Osteoblast (primary cell): Measurements from ENCODE around the gene F2RL1. TPM values are rescaled to one million over a fixed set of nuclear protein-coding genes. Genes with fewer than 3 reads are reported as not detected.
"Not testable (repeated sequence)": the region's sequence is repeated elsewhere in the genome, so short reads cannot be mapped to it uniquely, and the experiment has no call there.

Experiments
- DNase-seq: peaks from one replicate; pipeline ENCODE4 v3.0.0; 2011; ENCODE audit warnings: low spot score, mixed read lengths; ENCODE audit not compliant: insufficient read length; ENCODE audit errors: missing footprints
- H2AFZ ChIP-seq: 2 replicates; pipeline ENCODE4 v1.6.0; 2011; ENCODE audit warnings: mild to moderate bottlenecking, low read length
- H3K27ac ChIP-seq: 2 replicates; pipeline ENCODE4 v1.5.1; 2011; ENCODE audit warnings: mild to moderate bottlenecking, low read depth, low read length, moderate library complexity
- H3K27me3 ChIP-seq: 2 replicates; pipeline ENCODE4 v1.6.0; 2012; ENCODE audit warnings: mild to moderate bottlenecking, control low read depth, inconsistent platforms, low read length, moderate library complexity; ENCODE audit not compliant: insufficient read depth
- H3K36me3 ChIP-seq: 2 replicates; pipeline ENCODE4 v1.5.1; 2011; ENCODE audit warnings: mild to moderate bottlenecking, low read length, control low read depth, moderate library complexity; ENCODE audit not compliant: insufficient read depth
- H3K4me1 ChIP-seq: 2 replicates; pipeline ENCODE4 v1.5.1; 2011; ENCODE audit warnings: mild to moderate bottlenecking, low read length, control low read depth, moderate library complexity; ENCODE audit not compliant: insufficient read depth
- H3K4me2 ChIP-seq: 2 replicates; pipeline ENCODE4 v1.6.0; 2011; ENCODE audit warnings: mild to moderate bottlenecking, low read length; ENCODE audit not compliant: insufficient read depth
- H3K4me3 ChIP-seq: fragments of 200-600 bp; sonication (generic); 3 replicates; pipeline ENCODE4 v1.5.1; 2012; ENCODE audit warnings: mild to moderate bottlenecking, low read length, inconsistent platforms; ENCODE audit not compliant: insufficient read depth
- H3K79me2 ChIP-seq: 2 replicates; pipeline ENCODE4 v1.6.0; 2012; ENCODE audit warnings: mild to moderate bottlenecking, low read length, control low read depth, inconsistent platforms; ENCODE audit not compliant: insufficient read depth
- H3K9me3 ChIP-seq: 2 replicates; pipeline ENCODE4 v1.5.1; 2011; ENCODE audit warnings: low read depth, low read length, control low read depth
- H4K20me1 ChIP-seq: 2 replicates; pipeline ENCODE4 v1.6.0; 2012; ENCODE audit warnings: mild to moderate bottlenecking, low read length, control low read depth; ENCODE audit not compliant: insufficient read depth
- total RNA-seq: library from RNA; depleted of rRNA; stranded (reverse); fragments of >200 nt; gene quantifications from 2 replicates; pipeline ENCODE4 v1.2.3, GENCODE V29; 2012
- TF ChIP-seq, protein P1 (sequence below): IDR thresholded peaks from 2 replicates; pipeline ENCODE4 v1.5.1; 2011; ENCODE audit warnings: mild to moderate bottlenecking, low read depth, low read length, moderate library complexity; ENCODE audit errors: extremely low read depth

The F2RL1 gene, protein sequence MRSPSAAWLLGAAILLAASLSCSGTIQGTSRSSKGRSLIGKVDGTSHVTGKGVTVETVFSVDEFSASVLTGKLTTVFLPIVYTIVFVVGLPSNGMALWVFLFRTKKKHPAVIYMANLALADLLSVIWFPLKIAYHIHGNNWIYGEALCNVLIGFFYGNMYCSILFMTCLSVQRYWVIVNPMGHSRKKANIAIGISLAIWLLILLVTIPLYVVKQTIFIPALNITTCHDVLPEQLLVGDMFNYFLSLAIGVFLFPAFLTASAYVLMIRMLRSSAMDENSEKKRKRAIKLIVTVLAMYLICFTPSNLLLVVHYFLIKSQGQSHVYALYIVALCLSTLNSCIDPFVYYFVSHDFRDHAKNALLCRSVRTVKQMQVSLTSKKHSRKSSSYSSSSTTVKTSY
- total RNA-seq = 1.8 and 5.3 TPM in 2 replicates

- Histone ChIP-seq H3K36me3 (no peaks in the 10 kb centered on the region), H2AFZ (peak within 1 kb of the TSS; percentile 33), H4K20me1 (no peaks in the 10 kb centered on the region), H3K79me2 (no peaks in the 10 kb centered on the region), H3K4me3 (peak within 1 kb of the TSS; percentile 79), H3K4me2 (peak within 1 kb of the TSS; percentile 86), H3K9me3 (no peaks in the 10 kb centered on the region), H3K4me1 (peaks cover 22% of the 10 kb centered on the region), H3K27ac (peak within 1 kb of the TSS; percentile 36), H3K27me3 (peaks cover 4% of the 10 kb centered on the region)
- peak; percentile 91 for DNase-seq
- TF ChIP-seq, protein P1, sequence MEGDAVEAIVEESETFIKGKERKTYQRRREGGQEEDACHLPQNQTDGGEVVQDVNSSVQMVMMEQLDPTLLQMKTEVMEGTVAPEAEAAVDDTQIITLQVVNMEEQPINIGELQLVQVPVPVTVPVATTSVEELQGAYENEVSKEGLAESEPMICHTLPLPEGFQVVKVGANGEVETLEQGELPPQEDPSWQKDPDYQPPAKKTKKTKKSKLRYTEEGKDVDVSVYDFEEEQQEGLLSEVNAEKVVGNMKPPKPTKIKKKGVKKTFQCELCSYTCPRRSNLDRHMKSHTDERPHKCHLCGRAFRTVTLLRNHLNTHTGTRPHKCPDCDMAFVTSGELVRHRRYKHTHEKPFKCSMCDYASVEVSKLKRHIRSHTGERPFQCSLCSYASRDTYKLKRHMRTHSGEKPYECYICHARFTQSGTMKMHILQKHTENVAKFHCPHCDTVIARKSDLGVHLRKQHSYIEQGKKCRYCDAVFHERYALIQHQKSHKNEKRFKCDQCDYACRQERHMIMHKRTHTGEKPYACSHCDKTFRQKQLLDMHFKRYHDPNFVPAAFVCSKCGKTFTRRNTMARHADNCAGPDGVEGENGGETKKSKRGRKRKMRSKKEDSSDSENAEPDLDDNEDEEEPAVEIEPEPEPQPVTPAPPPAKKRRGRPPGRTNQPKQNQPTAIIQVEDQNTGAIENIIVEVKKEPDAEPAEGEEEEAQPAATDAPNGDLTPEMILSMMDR = no peak
Measured at GRCh38 chr5:76818844-76819831, at the start of gene F2RL1. TSS of gene F2RL1 (plus strand) at chr5:76819030. CDS start at chr5:76819183, 153 bp downstream.

DNA sequence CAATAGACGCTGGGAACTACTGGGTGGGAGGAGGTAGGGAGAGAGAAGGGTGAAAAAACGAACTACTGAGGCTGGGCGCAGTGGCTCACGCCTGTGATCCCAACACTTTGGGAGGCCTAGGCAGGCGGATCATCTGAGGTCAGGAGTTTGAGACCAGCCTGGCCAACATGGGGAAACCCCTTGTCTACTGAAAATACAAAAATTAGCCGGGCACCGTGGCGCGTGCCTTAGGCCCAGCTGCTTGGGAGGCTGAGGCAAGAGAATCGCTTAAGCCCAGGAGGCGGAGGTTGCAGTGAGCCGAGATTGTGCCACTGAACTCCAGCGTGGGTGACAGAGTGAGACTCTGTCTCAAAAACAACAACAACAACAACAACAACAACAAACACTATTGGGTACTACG lies 47.8 kb upstream of the F2RL1 start:
- not testable (repeated sequence) for H3K9me3 ChIP-seq, H3K27ac ChIP-seq, H3K79me2 ChIP-seq, H3K27me3 ChIP-seq, H3K36me3 ChIP-seq, H2AFZ ChIP-seq, H4K20me1 ChIP-seq, H3K4me2 ChIP-seq, H3K4me3 ChIP-seq, DNase-seq
- H3K4me1 ChIP-seq = peaks cover 13% of the 10 kb centered on the region

- no peaks in the 10 kb centered on the region for H3K36me3 ChIP-seq
- DNase-seq = no peak
- no peaks in the 10 kb centered on the region for H4K20me1 ChIP-seq
- H2AFZ ChIP-seq = peak overlapping the region; percentile 1
- peak overlapping the region; percentile 3 for H3K4me2 ChIP-seq
- H3K27ac ChIP-seq = no peak overlapping the region
- no peak overlapping the region for H3K4me3 ChIP-seq
- no peaks in the 10 kb centered on the region for H3K27me3 ChIP-seq
- no peaks in the 10 kb centered on the region for H3K79me2 ChIP-seq
- no peaks in the 10 kb centered on the region for H3K9me3 ChIP-seq
- H3K4me1 ChIP-seq = peaks cover 11% of the 10 kb centered on the region
- TF ChIP-seq, protein P1 = no peak
Measured at GRCh38 chr5:76771705-76772405, 47.0 kb upstream of the F2RL1 start.

GRCh38 chr5:76775921-76776320 lies 42.9 kb upstream of the F2RL1 start:
- H3K4me3 ChIP-seq = no peak overlapping the region
- H3K27ac ChIP-seq = no peak overlapping the region
- TF ChIP-seq, protein P1 = no peak
- no peak for DNase-seq
- no peaks in the 10 kb centered on the region for H3K27me3 ChIP-seq
- H3K9me3 ChIP-seq = no peaks in the 10 kb centered on the region
- no peaks in the 10 kb centered on the region for H4K20me1 ChIP-seq
- H3K36me3 ChIP-seq = no peaks in the 10 kb centered on the region
- no peak overlapping the region for H2AFZ ChIP-seq
- H3K79me2 ChIP-seq = no peaks in the 10 kb centered on the region
- H3K4me2 ChIP-seq = no peak overlapping the region
- H3K4me1 ChIP-seq = peaks cover 11% of the 10 kb centered on the region
